ENCODE measurements around the gene RNF26. TPM values are rescaled to one million over a fixed set of nuclear protein-coding genes. Genes with fewer than 3 reads are reported as not detected.

The RNF26 gene
- total and polyA plus RNA-seq, 2 of the 13 experiments (the other 11 are each of a cell fraction or from before 2014, with no cell fraction given), result 11.9 to 26.3 TPM

GRCh38 chr11:119339589-119340334 is 5.4 kb downstream of the RNF26 start:
- peak; percentile 28 for DNase-seq (ENCODE audit: low spot score)
- POLR2A ChIA-PET, result interaction anchor here (0.6 to 3.2 kb wide), 6 partner anchors 10 to 133 kb away, joined by 3 to 31 read pairs (median 4); partner anchors contain the start of gene CBL
- Histone ChIP-seq H4K20me1 (ENCODE audit: insufficient read depth, low read length) (peaks cover 4% of the 10 kb centered on the region; the same call in 1 of the 2 replicates), H3K4me1 (ENCODE audit: insufficient read depth, low read length) (peaks cover 51% of the 10 kb centered on the region), H3K27ac (ENCODE audit: extremely low read length, insufficient read depth, low read length) (no peak overlapping the region), H3K9ac (ENCODE audit: insufficient read depth, low read depth, low read length) (peak overlapping the region; percentile 57), H3K27me3 (ENCODE audit: control insufficient read depth in 1 of 2, insufficient read depth in 2 of 2, low read length in 2 of 2) (peaks cover 2 to 40% of the 10 kb centered on the region in 2 experiments; a peak in 4 of 5 replicates), H3K4me3 (replicated peaks in 1 of 3; ENCODE audit: insufficient read depth in 1 of 3, low read depth in 2 of 3, low read length in 3 of 3) (peak overlapping the region; percentile 57 to 79 (median 62); a peak in 5 of 6 replicates), H3K4me2 (ENCODE audit: low read depth, low read length) (peak overlapping the region; percentile 84), H3K9me3 (ENCODE audit: low read length) (no peaks in the 10 kb centered on the region), H3K36me3 (replicated peaks in 1 of 2; ENCODE audit: control insufficient read depth in 1 of 2, insufficient read depth in 2 of 2, low read length in 2 of 2) (peaks cover 8 to 14% of the 10 kb centered on the region in 2 experiments; a peak in 4 of 5 replicates), H3K79me2 (ENCODE audit: insufficient read depth, low read length) (peaks cover 22% of the 10 kb centered on the region), H2AFZ (ENCODE audit: low read length) (no peak overlapping the region)
- no TSS peak for BruUV-seq (replicated peaks)
- ATAC-seq, result peak; percentile 61
- no peak for FAIRE-seq
- 54% methylated on average over 19 of the region's 86 CpGs for whole genome bisulfite sequencing (ENCODE audit: low lambda C conversion rate)
- CTCF ChIA-PET (ENCODE audit: low intra/inter-chr PET ratio, low total read pairs), result interaction anchor here (1.0 to 1.9 kb wide), 4 partner anchors 31 to 37 kb away, joined by 3 to 17 read pairs (median 8); no protein-coding TSS in a partner anchor
- intact Hi-C loops (cut with micrococcal nuclease; ENCODE audit: unreplicated experiment), result no loop called here
- in situ Hi-C loops (cut with HindIII; ENCODE audit: extremely low pct_ligation_motif_present, low pct_unique_long_range_greater_than_20kb), result loop anchor here (5.0 to 10.0 kb wide), 2 partner anchors 33 to 135 kb away; no protein-coding TSS in a partner anchor
- TF ChIP-seq ZNF607 (CRISPR knock-in tag; IDR thresholded peaks at IDR 0.05; ENCODE audit: borderline replicate concordance), result peak; percentile 47; the same call in 1 of the 2 replicates
- no peak for TF ChIP-seq ZNF564 (CRISPR knock-in tag; IDR thresholded peaks at IDR 0.05)
- TF ChIP-seq SMARCC2 (IDR thresholded peaks at IDR 0.05), result no peak
- peak; percentile 67; the same call in 1 of the 2 replicates for TF ChIP-seq MXD3 (CRISPR knock-in tag; IDR thresholded peaks at IDR 0.05)
- no peak for TF ChIP-seq ZNF674 (CRISPR knock-in tag; IDR thresholded peaks at IDR 0.05; ENCODE audit: low read depth)
- TF ChIP-seq MYC (CRISPR knock-in tag; IDR thresholded peaks at IDR 0.05; ENCODE audit: borderline replicate concordance), result peak; percentile 58; the same call in 1 of the 2 replicates
- no peak for TF ChIP-seq ATF2 (CRISPR knock-in tag; IDR thresholded peaks at IDR 0.05)
- TF ChIP-seq CBX1 (IDR thresholded peaks at IDR 0.05; ENCODE audit: low read depth), result no peak
- TF ChIP-seq MIER2 (CRISPR knock-in tag; IDR thresholded peaks at IDR 0.05), result no peak
- TF ChIP-seq SAP130 (CRISPR knock-in tag; IDR thresholded peaks at IDR 0.05; ENCODE audit: low read depth), result peak; percentile 49; the same call in 1 of the 2 replicates
- TF ChIP-seq ARID5B (CRISPR knock-in tag; IDR thresholded peaks at IDR 0.05), result 0 out of 2 replicates have a peak, but pooled peaks have one; percentile 7
- 0 out of 2 replicates have a peak, but pooled peaks have one; percentile 36 for TF ChIP-seq ZBTB43 (CRISPR knock-in tag; conservative IDR thresholded peaks at IDR 0.05)
- TF ChIP-seq ZNF543 (CRISPR knock-in tag; IDR thresholded peaks at IDR 0.05), result no peak
- no peak for TF ChIP-seq JARID2 (CRISPR knock-in tag; IDR thresholded peaks at IDR 0.05; ENCODE audit: insufficient replicate concordance)
- peak; percentile 16; the same call in 1 of the 2 replicates for TF ChIP-seq HES4 (CRISPR knock-in tag; IDR thresholded peaks at IDR 0.05; ENCODE audit: borderline replicate concordance)
- 0 out of 2 replicates have a peak, but pooled peaks have one; percentile 19 for TF ChIP-seq DR1 (CRISPR knock-in tag; IDR thresholded peaks at IDR 0.05)
